GM12878 (cell line): Measurements from ENCODE around the gene MACROD2. TPM values are rescaled to one million over a fixed set of nuclear protein-coding genes. Genes with fewer than 3 reads are reported as not detected.

Experiments
- ATAC-seq: fragments of 200-7000 bp; cut with Tn5 transposase; 3 replicates; pipeline ENCODE4 v1.9.1; 2020; ENCODE audit warnings: mild to moderate bottlenecking, moderate library complexity
- BruUV-seq: library from RNA; stranded (reverse); fragments of 400-500 nt; replicated peaks from 2 replicates; lab custom pipeline; 2021; lab: Mats Ljungman, UMichigan
- CTCF ChIA-PET: fragments of 300-600 bp; sonication (Branson Sonifier 250); formaldehyde crosslinking; extraction: SDS; loops from one replicate; lab custom pipeline; 2021; ENCODE audit warnings: inconsistent platforms; lab: Yijun Ruan, JAX
- POLR2A ChIA-PET: fragments of 350-600 bp; formaldehyde crosslinking; extraction: SDS; loops from one replicate; lab custom pipeline; 2021; ENCODE audit warnings: inconsistent platforms; lab: Charles Lee
- RAD21 ChIA-PET: fragments of 300-600 bp; sonication (Branson Sonifier 250); formaldehyde crosslinking; loops from one replicate; lab custom pipeline; 2023; ENCODE audit warnings: antibody characterized with exemption; ENCODE audit not compliant: unreplicated experiment; lab: Charles Lee
- SMC1A ChIA-PET: fragments of 300-600 bp; sonication (Branson Sonifier 250); formaldehyde crosslinking; loops from one replicate; lab custom pipeline; 2023; ENCODE audit not compliant: unreplicated experiment, uncharacterized antibody; lab: Charles Lee
- DNase-seq: peaks from one replicate; pipeline ENCODE4 v3.0.0-alpha.2; 2011; ENCODE audit warnings: low read depth, low spot score
- FAIRE-seq: peaks from 3 replicates; lab custom pipeline; 2011; peaks lifted over from hg19 to GRCh38; lab: Jason Lieb, UNC
- H2AFZ ChIP-seq: 2 replicates; pipeline ENCODE4 v1.6.0; 2011; ENCODE audit warnings: low read depth, low read length, control low read depth; ENCODE audit not compliant: control insufficient read depth
- H3K27ac ChIP-seq: 2 replicates; pipeline ENCODE4 v1.5.1; 2011; ENCODE audit warnings: control low read depth; ENCODE audit not compliant: control insufficient read depth, insufficient read depth
- H3K27me3 ChIP-seq, 2 experiments: replicated peaks in 1 of 2; 2 replicates each; pipeline versions ENCODE4 v1.6.0 to v1.6.1; 2011; ENCODE audit warnings: low read length in 1 of 2; ENCODE audit not compliant: control insufficient read depth in 2 of 2, insufficient read depth in 2 of 2
- H3K36me3 ChIP-seq, 2 experiments: 2 replicates each; pipeline ENCODE4 v1.5.1; 2011; ENCODE audit warnings: low read length in 1 of 2; ENCODE audit not compliant: control insufficient read depth in 2 of 2, insufficient read depth in 2 of 2
- H3K4me1 ChIP-seq: 2 replicates; pipeline ENCODE4 v1.6.1; 2011; ENCODE audit warnings: mild to moderate bottlenecking, low read length, moderate library complexity, mixed read lengths; ENCODE audit not compliant: control insufficient read depth, insufficient read depth
- H3K4me2 ChIP-seq: 2 replicates; pipeline ENCODE4 v1.6.0; 2011; ENCODE audit warnings: control low read depth; ENCODE audit not compliant: control insufficient read depth, insufficient read depth
- H3K4me3 ChIP-seq: fragments of 200-600 bp; sonication (generic); 2 replicates; pipeline ENCODE4 v1.5.1; 2016
- H3K79me2 ChIP-seq: 2 replicates; pipeline ENCODE4 v1.6.0; 2011; ENCODE audit warnings: low read length; ENCODE audit not compliant: control insufficient read depth, insufficient read depth
- H3K9ac ChIP-seq: 2 replicates; pipeline ENCODE4 v1.8.0; 2011; ENCODE audit warnings: low read length, control low read depth, mixed read lengths; ENCODE audit not compliant: control insufficient read depth, insufficient read depth
- H3K9me3 ChIP-seq: replicated peaks from 3 replicates; pipeline ENCODE4 v1.5.1; 2011; ENCODE audit warnings: mild to moderate bottlenecking, low read length; ENCODE audit not compliant: control insufficient read depth, insufficient read depth
- H4K20me1 ChIP-seq: 2 replicates; pipeline ENCODE4 v1.6.0; 2011; ENCODE audit not compliant: control insufficient read depth, insufficient read depth
- BACH1 ChIP-seq: fragments of 450-650 bp; IDR thresholded peaks from 2 replicates; pipeline ENCODE4 v1.6.1; 2017; ENCODE audit warnings: mild to moderate bottlenecking, borderline replicate concordance
- ETV6 ChIP-seq, 2 experiments: fragments of 450-650 bp in 1 of 2; IDR thresholded peaks in 1 of 2; conservative IDR thresholded peaks in 1 of 2; 2 replicates each; pipeline ENCODE4 v1.6.1; 2014; ENCODE audit warnings: antibody characterized with exemption in 1 of 2, borderline replicate concordance in 1 of 2, low read depth in 1 of 2, mild to moderate bottlenecking in 1 of 2, moderate library complexity in 1 of 2
- NR2C2 ChIP-seq: IDR thresholded peaks from 2 replicates; pipeline ENCODE4 v1.6.1; 2011; ENCODE audit warnings: borderline replicate concordance, low read depth; ENCODE audit not compliant: control insufficient read depth, insufficient read length
- RBBP5 ChIP-seq: fragments of 200-600 bp; sonication (generic); conservative IDR thresholded peaks from 2 replicates; pipeline ENCODE4 v1.6.1; 2016
- WGBS: methylation state at CpG from one replicate; pipeline ENCODE4 v1.1.6; 2016; ENCODE audit warnings: low lambda C conversion rate; ENCODE audit not compliant: insufficient replicate concordance, insufficient coverage; ENCODE audit errors: missing lambda C conversion rate; 5-methylcytosine and 5-hydroxymethylcytosine counted together
- in situ Hi-C: fragments of 300-500 bp; cut with MboI; formaldehyde crosslinking; loops from 9 replicates; pipeline ENCODE4 v1.14.3; 2018; ENCODE audit warnings: mixed read lengths
- intact Hi-C: fragments of 100-400 bp; cut with micrococcal nuclease; formaldehyde crosslinking; loops from one replicate; pipeline ENCODE4 v1.14.2; 2022; ENCODE audit not compliant: unreplicated experiment
- polyA plus RNA-seq, 11 experiments: library from polyadenylated mRNA; depleted of rRNA in 4 of 11; unstranded in 6 of 11; stranded (reverse) in 5 of 11; fragments of >200 nt; fragmentation: Nextera tagmentation in 4 of 11; fragmentation: Illumina TruSeq in 1 of 11; extraction: Ambion mirVana in 4 of 11; extraction: Trizol in 1 of 11; gene quantifications; 1 replicate in 1 of 11; 2 replicates in 10 of 11; pipeline versions ENCODE4 v1.2.1 to v1.2.3, GENCODE V29; 2011 to 2016; ENCODE audit warnings: inconsistent platforms in 2 of 11, missing spikeins in 2 of 11, low read depth in 1 of 11
- total RNA-seq, 4 experiments: library from RNA; depleted of rRNA in 3 of 4; stranded (reverse); fragments of >200 nt in 3 of 4; fragmentation: Illumina TruSeq in 1 of 4; extraction: Trizol in 1 of 4; gene quantifications; 2 replicates each; pipeline versions ENCODE4 v1.2.1 to v1.2.3, GENCODE V29; 2013 to 2021
- TF ChIP-seq, protein P1 (sequence below), 3 experiments: IDR thresholded peaks in 2 of 3; conservative IDR thresholded peaks in 1 of 3; 2 replicates each; pipeline ENCODE4 v1.5.1; 2011; ENCODE audit warnings: low read depth in 3 of 3, low read length in 3 of 3, mild to moderate bottlenecking in 3 of 3, control low read depth in 2 of 3, moderate library complexity in 2 of 3, inconsistent platforms in 1 of 3, mixed read lengths in 1 of 3; ENCODE audit not compliant: control insufficient read depth in 2 of 3, insufficient read depth in 1 of 3; ENCODE audit errors: extremely low read depth in 1 of 3

Gene MACROD2
- total and polyA plus RNA-seq, 10 of the 15 experiments (the other 5 are each of a cell fraction or from before 2014, with no cell fraction given): 1.1 to 21.5 (median 2.2) TPM

DNA sequence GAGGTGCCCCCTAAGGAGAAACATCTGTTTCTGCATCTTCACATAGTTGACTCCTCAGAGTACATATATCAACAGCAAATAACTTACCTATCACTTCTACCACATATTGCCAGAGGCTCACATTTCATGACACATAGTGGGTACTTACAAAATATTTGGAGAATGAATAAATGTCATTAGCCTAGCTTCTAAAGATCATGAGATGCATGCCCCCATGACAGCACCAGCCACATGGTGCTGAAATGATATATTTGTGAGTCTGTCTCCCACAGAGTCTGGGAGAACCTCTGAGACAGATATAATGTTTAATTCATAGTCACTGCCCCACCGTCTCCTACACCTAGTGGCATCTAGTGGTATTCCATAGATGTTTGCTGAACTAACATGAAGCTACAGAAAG, 2022.3 kb downstream of the MACROD2 start:
- Histone ChIP-seq H3K9me3 (no peaks in the 10 kb centered on the region), H3K27me3 (no peaks in the 10 kb centered on the region), H3K79me2 (no peaks in the 10 kb centered on the region), H3K4me2 (no peak overlapping the region), H2AFZ (no peak overlapping the region), H3K36me3 (no peaks in the 10 kb centered on the region), H4K20me1 (no peaks in the 10 kb centered on the region), H3K27ac (no peak overlapping the region), H3K4me3 (no peak overlapping the region), H3K4me1 (no peaks in the 10 kb centered on the region), H3K9ac (no peak overlapping the region)
- RAD21 ChIA-PET: no interaction called here
- FAIRE-seq: no peak
- CTCF ChIA-PET: interaction anchor here (0.7 kb wide), 1 partner anchor 239 kb away, joined by 3 read pairs; no protein-coding TSS in a partner anchor
- intact Hi-C loops (no loop called here), in situ Hi-C loops (no loop called here)
- SMC1A ChIA-PET: interaction anchor here (0.9 kb wide), 1 partner anchor 52 kb away, joined by 3 read pairs; no protein-coding TSS in a partner anchor
- POLR2A ChIA-PET: no interaction called here
- ATAC-seq: 0 out of 3 replicates have a peak, but pooled peaks have one; percentile 18
- WGBS: 15% methylated on average over 1 of the region's 1 CpG
- BruUV-seq: no TSS peak
- TF ChIP-seq BACH1: no peak
- TF ChIP-seq, protein P1, sequence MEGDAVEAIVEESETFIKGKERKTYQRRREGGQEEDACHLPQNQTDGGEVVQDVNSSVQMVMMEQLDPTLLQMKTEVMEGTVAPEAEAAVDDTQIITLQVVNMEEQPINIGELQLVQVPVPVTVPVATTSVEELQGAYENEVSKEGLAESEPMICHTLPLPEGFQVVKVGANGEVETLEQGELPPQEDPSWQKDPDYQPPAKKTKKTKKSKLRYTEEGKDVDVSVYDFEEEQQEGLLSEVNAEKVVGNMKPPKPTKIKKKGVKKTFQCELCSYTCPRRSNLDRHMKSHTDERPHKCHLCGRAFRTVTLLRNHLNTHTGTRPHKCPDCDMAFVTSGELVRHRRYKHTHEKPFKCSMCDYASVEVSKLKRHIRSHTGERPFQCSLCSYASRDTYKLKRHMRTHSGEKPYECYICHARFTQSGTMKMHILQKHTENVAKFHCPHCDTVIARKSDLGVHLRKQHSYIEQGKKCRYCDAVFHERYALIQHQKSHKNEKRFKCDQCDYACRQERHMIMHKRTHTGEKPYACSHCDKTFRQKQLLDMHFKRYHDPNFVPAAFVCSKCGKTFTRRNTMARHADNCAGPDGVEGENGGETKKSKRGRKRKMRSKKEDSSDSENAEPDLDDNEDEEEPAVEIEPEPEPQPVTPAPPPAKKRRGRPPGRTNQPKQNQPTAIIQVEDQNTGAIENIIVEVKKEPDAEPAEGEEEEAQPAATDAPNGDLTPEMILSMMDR (IDR thresholded peaks at IDR 0.05 in 2 of 3, conservative IDR thresholded peaks at IDR 0.05 in 1 of 3; ENCODE audit: control insufficient read depth in 2 of 3, extremely low read depth in 1 of 3, insufficient read depth in 1 of 3, low read depth in 3 of 3, low read length in 3 of 3): 0 out of 6 replicates have a peak, but pooled peaks of 1 of the 3 experiments have one; percentile 4
- no peak for DNase-seq

DNA sequence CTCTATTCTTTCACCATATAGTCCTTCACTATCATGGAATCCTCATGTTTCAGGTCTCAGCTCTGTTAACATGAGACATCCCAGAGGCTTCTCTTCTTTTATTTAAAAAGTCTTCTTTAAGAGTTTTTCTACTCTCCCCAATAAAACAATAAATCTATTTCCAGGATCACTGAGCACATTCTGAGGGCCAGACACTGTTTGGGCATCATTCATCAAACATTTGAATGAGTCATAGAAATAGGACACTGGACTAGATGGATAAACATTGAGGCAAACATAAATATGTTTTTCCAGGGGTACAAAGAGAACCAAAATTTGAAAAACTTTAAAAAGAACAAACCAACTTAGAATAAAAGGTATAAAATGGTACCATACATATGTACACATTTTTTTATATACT, 2023.6 kb downstream of the MACROD2 start:
- Histone ChIP-seq H3K4me3 (no peak overlapping the region), H3K36me3 (no peaks in the 10 kb centered on the region), H3K4me1 (no peaks in the 10 kb centered on the region), H3K27me3 (no peaks in the 10 kb centered on the region), H3K4me2 (no peak overlapping the region), H3K9ac (no peak overlapping the region), H4K20me1 (no peaks in the 10 kb centered on the region), H3K9me3 (no peaks in the 10 kb centered on the region), H2AFZ (no peak overlapping the region), H3K79me2 (no peaks in the 10 kb centered on the region), H3K27ac (no peak overlapping the region)
- ChIA-PET SMC1A (no interaction called here), POLR2A (no interaction called here), CTCF (no interaction called here), RAD21 (no interaction called here)
- no TSS peak for BruUV-seq
- TF ChIP-seq NR2C2 (no peak), RBBP5 (no peak), ETV6 (conservative IDR thresholded peaks at IDR 0.05 in 1 of 2, IDR thresholded peaks at IDR 0.05 in 1 of 2; ENCODE audit: borderline replicate concordance in 1 of 2, low read depth in 1 of 2) (no peak)
- intact Hi-C loops (no loop called here), in situ Hi-C loops (no loop called here)
- DNase-seq (no peak), FAIRE-seq (no peak), ATAC-seq (no peak)
